Measurements from ENCODE around the gene ZNF732. TPM values are rescaled to one million over a fixed set of nuclear protein-coding genes. Genes with fewer than 3 reads are reported as not detected.

Gene ZNF732
- total RNA-seq, 1 experiment from 2014 or later, result not detected

- ChIA-PET CTCF (no interaction called here), POLR2A (no interaction called here)
- no TSS peak for BruUV-seq (replicated peaks)
- Histone ChIP-seq H3K4me1 (0 out of 2 replicates have a peak, but pooled peaks cover 4% of the 10 kb centered on the region), H3K36me3 (ENCODE audit: control insufficient read depth, insufficient read depth, low read length) (peaks cover 4% of the 10 kb centered on the region), H3K27me3 (replicated peaks; ENCODE audit: control insufficient read depth, insufficient read depth, low read length) (no peaks in the 10 kb centered on the region), H3K9me3 (0 out of 2 replicates have a peak, but pooled peaks cover 14% of the 10 kb centered on the region), H3K4me3 (ENCODE audit: low read depth, low read length) (peak overlapping the region; percentile 97)
- H3K9me3 Mint-ChIP-seq (ENCODE audit: unreplicated experiment), result peaks cover 9% of the 10 kb centered on the region
- H3K4me3 Mint-ChIP-seq (ENCODE audit: unreplicated experiment), result peak overlapping the region; percentile 84
- TF ChIP-seq, protein P1, sequence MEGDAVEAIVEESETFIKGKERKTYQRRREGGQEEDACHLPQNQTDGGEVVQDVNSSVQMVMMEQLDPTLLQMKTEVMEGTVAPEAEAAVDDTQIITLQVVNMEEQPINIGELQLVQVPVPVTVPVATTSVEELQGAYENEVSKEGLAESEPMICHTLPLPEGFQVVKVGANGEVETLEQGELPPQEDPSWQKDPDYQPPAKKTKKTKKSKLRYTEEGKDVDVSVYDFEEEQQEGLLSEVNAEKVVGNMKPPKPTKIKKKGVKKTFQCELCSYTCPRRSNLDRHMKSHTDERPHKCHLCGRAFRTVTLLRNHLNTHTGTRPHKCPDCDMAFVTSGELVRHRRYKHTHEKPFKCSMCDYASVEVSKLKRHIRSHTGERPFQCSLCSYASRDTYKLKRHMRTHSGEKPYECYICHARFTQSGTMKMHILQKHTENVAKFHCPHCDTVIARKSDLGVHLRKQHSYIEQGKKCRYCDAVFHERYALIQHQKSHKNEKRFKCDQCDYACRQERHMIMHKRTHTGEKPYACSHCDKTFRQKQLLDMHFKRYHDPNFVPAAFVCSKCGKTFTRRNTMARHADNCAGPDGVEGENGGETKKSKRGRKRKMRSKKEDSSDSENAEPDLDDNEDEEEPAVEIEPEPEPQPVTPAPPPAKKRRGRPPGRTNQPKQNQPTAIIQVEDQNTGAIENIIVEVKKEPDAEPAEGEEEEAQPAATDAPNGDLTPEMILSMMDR (IDR thresholded peaks at IDR 0.05; ENCODE audit: insufficient read depth in 1 of 2, low read depth in 1 of 2, low read length in 1 of 2, severe bottlenecking in 1 of 2, unreplicated experiment in 1 of 2), result no peak
- peaks cover 41% of the 10 kb centered on the region for H3K36me3 Mint-ChIP-seq (ENCODE audit: insufficient read depth, unreplicated experiment)
- H3K4me1 Mint-ChIP-seq (ENCODE audit: low read depth, unreplicated experiment), result no peaks in the 10 kb centered on the region
- peak in 1 of 2 experiments; percentile 50 for DNase-seq
- intact Hi-C loops (cut with micrococcal nuclease; ENCODE audit: unreplicated experiment), result loop anchor here (10.0 kb wide), 1 partner anchor 139 kb away; no protein-coding TSS in a partner anchor
- H3K27ac Mint-ChIP-seq (ENCODE audit: unreplicated experiment), result no peak overlapping the region
- no peaks in the 10 kb centered on the region for H3K27me3 Mint-ChIP-seq (ENCODE audit: insufficient read depth, unreplicated experiment)
Observed at GRCh38 chr4:336099-336892, 31.0 kb upstream of the ZNF732 start.

GRCh38 chr4:335515-335914, 30.2 kb upstream of the ZNF732 start:
- ChIA-PET POLR2A (no interaction called here), CTCF (no interaction called here)
- peak overlapping the region; percentile 67 for H3K4me3 Mint-ChIP-seq (ENCODE audit: unreplicated experiment)
- H3K27me3 Mint-ChIP-seq (ENCODE audit: insufficient read depth, unreplicated experiment), result no peaks in the 10 kb centered on the region
- H3K4me1 Mint-ChIP-seq (ENCODE audit: low read depth, unreplicated experiment), result no peaks in the 10 kb centered on the region
- H3K36me3 ChIP-seq (ENCODE audit: control insufficient read depth, insufficient read depth, low read length), result peaks cover 4% of the 10 kb centered on the region
- no TSS peak for BruUV-seq (replicated peaks)
- intact Hi-C loops (cut with micrococcal nuclease; ENCODE audit: unreplicated experiment), result loop anchor here (10.0 kb wide), 1 partner anchor 139 kb away; no protein-coding TSS in a partner anchor
- no peak overlapping the region for H3K27ac Mint-ChIP-seq (ENCODE audit: unreplicated experiment)
- H3K36me3 Mint-ChIP-seq (ENCODE audit: insufficient read depth, unreplicated experiment), result peaks cover 34% of the 10 kb centered on the region
- H3K27me3 ChIP-seq (replicated peaks; ENCODE audit: control insufficient read depth, insufficient read depth, low read length), result no peaks in the 10 kb centered on the region
- H3K4me3 ChIP-seq (ENCODE audit: low read depth, low read length), result peak overlapping the region; percentile 97; the same call in 1 of the 2 replicates
- 0 out of 2 replicates have a peak, but pooled peaks cover 8% of the 10 kb centered on the region for H3K9me3 ChIP-seq
- TF ChIP-seq, protein P1 (IDR thresholded peaks at IDR 0.05; ENCODE audit: insufficient read depth in 1 of 2, low read depth in 1 of 2, low read length in 1 of 2, severe bottlenecking in 1 of 2, unreplicated experiment in 1 of 2), result no peak
- DNase-seq, result no peak
- 0 out of 2 replicates have a peak, but pooled peaks cover 4% of the 10 kb centered on the region for H3K4me1 ChIP-seq
- peaks cover 6% of the 10 kb centered on the region for H3K9me3 Mint-ChIP-seq (ENCODE audit: unreplicated experiment)

- no peak overlapping the region for H3K27ac Mint-ChIP-seq (ENCODE audit: unreplicated experiment)
- TF ChIP-seq, protein P1 (IDR thresholded peaks at IDR 0.05; ENCODE audit: insufficient read depth in 1 of 2, low read depth in 1 of 2, low read length in 1 of 2, severe bottlenecking in 1 of 2, unreplicated experiment in 1 of 2), result no peak
- H3K4me3 Mint-ChIP-seq (ENCODE audit: unreplicated experiment), result no peak overlapping the region
- H3K4me1 ChIP-seq, result no peaks in the 10 kb centered on the region
- intact Hi-C loops (cut with micrococcal nuclease; ENCODE audit: unreplicated experiment), result no loop called here
- no peaks in the 10 kb centered on the region for H3K27me3 ChIP-seq (replicated peaks; ENCODE audit: control insufficient read depth, insufficient read depth, low read length)
- POLR2A ChIA-PET, result no interaction called here
- no peaks in the 10 kb centered on the region for H3K9me3 ChIP-seq
- peaks cover 12% of the 10 kb centered on the region for H3K9me3 Mint-ChIP-seq (ENCODE audit: unreplicated experiment)
- peak in 1 of 2 experiments; percentile 2 for DNase-seq
- no TSS peak for BruUV-seq (replicated peaks)
- H3K27me3 Mint-ChIP-seq (ENCODE audit: insufficient read depth, unreplicated experiment), result no peaks in the 10 kb centered on the region
- no peaks in the 10 kb centered on the region for H3K36me3 ChIP-seq (ENCODE audit: control insufficient read depth, insufficient read depth, low read length)
- H3K4me3 ChIP-seq (ENCODE audit: low read depth, low read length), result no peak overlapping the region
- no peaks in the 10 kb centered on the region for H3K36me3 Mint-ChIP-seq (ENCODE audit: insufficient read depth, unreplicated experiment)
- no peaks in the 10 kb centered on the region for H3K4me1 Mint-ChIP-seq (ENCODE audit: low read depth, unreplicated experiment)
- CTCF ChIA-PET, result no interaction called here
Observed at GRCh38 chr4:328729-329128, 23.5 kb upstream of the ZNF732 start.

All from Caco-2 (cell line).